Measurements from ENCODE around the gene ALOX15B.

ALOX15B gene

DNA sequence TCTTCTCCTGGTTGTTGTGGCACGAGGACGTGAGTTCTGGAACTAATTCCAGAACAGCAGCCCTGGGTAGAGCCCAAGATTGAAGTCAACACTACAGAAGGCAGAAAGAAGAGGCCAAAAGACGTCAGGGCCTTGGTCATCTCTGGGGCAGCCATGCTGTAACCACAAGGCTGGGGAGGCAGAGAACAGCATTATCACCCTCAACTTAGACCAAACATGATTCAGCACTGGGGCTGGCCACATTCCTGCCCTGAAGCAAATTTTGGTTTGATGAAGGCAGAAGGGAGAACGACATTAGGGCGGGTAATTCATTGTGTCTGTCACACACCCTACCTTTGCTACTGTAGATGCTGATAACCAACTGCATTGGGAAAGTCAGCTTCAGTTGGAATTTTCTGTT lies 9.7 kb upstream of the ALOX15B start:
- DNase-seq: no peak
- in situ Hi-C loops (cut with MboI; ENCODE audit: low pct_unique_long_range_greater_than_20kb, low sequenced_read_pairs): no loop called here

DNA sequence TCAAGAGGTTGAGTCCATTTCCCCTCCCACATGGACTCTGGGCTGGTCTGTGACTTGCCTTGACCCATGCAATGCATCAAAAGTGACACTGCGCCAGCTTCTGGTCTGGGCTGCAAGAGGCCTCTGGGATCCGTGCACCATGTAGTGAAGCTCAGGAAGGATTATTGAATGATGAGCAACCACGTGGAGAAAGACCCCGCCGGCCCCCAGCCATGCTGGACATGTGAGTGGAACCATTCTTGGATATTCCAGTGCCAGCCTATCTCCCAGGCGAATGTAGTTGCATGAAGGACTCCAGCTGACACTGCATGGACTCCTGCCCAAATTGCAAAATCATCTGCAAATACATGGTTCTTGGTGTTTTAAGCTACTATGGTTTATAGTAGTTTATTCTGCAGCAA lies 7.6 kb upstream of the ALOX15B start:
- in situ Hi-C loops (cut with MboI; ENCODE audit: low pct_unique_long_range_greater_than_20kb, low sequenced_read_pairs): no loop called here
- no peak for DNase-seq

DNA sequence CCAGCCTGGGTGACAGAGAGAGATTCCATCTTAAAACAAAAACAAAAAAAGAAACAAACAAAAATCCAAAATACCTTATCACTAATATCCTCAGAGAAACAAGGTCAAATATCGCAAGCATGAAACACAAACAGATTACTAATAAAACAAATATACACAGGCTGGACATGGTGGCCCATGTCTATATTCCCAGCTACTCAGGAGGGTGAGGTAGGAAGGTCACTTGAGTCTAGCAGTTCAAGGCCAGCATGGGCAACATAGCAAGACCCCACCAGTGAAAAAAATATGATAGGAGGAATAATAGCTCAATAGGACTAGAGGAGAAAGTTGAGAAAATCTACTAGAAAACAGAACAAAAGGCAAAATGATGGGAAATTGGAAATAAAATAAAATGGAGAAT lies 6.9 kb upstream of the ALOX15B start:
- in situ Hi-C loops (cut with MboI; ENCODE audit: low pct_unique_long_range_greater_than_20kb, low sequenced_read_pairs): no loop called here
- DNase-seq: no peak

DNA sequence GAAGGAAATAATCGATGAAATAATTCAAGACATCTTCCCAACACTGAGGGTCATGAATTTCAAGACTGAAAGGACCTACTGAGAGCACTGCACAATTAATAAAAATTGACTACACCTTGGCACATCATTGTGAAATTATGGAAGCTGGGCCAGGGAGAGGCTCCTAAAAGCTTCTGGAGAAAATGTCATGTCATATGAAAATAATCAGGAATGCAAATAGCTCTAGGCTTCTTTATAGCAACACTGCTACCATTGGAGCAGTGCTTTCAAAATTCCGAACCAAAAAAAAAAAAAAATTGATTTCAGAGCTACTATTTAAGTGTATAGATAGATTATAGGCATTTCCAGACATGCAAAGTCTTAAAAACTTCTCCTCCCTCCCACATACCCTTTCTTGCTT lies 6.4 kb upstream of the ALOX15B start:
- no peak for DNase-seq
- in situ Hi-C loops (cut with MboI; ENCODE audit: low pct_unique_long_range_greater_than_20kb, low sequenced_read_pairs): no loop called here

GRCh38 chr17:8039611-8040168 lies 831 bp downstream of the ALOX15B start:
- no peak for DNase-seq
- in situ Hi-C loops (cut with MboI; ENCODE audit: low pct_unique_long_range_greater_than_20kb, low sequenced_read_pairs): no loop called here

- DNase-seq: peak; percentile 73
- in situ Hi-C loops (cut with MboI; ENCODE audit: low pct_unique_long_range_greater_than_20kb, low sequenced_read_pairs): no loop called here
Measured at GRCh38 chr17:8041249-8041928, 2.5 kb downstream of the ALOX15B start.

DNA sequence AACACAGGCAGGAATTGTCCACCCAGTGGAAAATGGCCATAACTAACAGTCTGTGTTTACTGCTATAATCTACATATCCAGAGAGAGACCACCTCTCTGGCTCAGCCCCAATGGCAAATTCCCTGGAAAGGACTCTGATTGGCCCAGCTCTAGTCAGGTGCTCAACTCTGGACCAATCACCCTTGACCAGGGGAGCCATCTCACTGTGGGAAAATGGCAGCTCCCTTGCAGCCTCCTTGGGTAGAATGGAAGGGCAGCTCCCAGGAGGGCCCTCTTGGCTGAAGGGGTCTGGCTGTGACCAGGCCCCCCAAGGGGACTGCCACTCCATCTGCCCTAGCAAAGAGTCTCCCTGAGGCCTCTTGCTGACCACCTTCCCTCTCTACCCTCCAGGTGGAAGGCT lies 3.1 kb downstream of the ALOX15B start:
- no peak for DNase-seq
- in situ Hi-C loops (cut with MboI; ENCODE audit: low pct_unique_long_range_greater_than_20kb, low sequenced_read_pairs): no loop called here

DNA sequence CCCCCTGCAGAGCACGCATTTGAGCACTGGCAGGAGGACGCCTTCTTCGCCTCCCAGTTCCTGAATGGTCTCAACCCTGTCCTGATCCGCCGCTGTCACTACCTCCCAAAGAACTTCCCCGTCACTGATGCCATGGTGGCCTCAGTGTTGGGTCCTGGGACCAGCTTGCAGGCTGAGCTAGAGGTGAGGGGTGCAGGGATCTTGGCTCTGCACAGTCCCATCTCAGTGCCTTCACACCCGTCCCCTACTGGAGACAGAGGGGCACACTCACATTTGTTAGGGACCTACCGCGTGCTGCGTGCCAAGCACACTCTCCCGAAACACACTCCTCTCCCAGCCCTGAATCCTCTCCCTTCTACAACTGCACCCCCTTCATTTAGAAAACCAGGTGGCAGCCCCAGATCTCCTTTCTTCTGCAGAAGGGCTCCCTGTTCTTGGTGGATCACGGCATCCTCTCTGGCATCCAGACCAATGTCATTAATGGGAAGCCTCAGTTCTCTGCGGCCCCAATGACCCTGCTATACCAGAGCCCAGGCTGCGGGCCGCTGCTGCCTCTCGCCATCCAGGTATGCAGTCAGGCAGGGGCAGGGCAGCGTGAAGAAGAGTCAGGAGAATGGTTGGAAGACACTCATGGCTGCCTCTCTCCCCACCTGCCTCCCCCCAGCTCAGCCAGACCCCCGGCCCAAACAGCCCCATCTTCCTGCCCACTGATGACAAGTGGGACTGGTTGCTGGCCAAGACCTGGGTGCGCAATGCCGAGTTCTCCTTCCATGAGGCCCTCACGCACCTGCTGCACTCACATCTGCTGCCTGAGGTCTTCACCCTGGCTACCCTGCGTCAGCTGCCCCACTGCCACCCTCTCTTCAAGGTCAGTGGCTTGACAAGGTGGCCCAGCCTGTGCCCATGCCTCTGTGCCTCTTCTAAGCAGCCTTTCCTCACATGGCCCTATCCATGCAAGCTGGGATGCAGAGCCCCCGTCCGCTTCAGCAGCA lies 6.3 kb downstream of the ALOX15B start:
- in situ Hi-C loops (cut with MboI; ENCODE audit: low pct_unique_long_range_greater_than_20kb, low sequenced_read_pairs): no loop called here
- no peak for DNase-seq

DNA sequence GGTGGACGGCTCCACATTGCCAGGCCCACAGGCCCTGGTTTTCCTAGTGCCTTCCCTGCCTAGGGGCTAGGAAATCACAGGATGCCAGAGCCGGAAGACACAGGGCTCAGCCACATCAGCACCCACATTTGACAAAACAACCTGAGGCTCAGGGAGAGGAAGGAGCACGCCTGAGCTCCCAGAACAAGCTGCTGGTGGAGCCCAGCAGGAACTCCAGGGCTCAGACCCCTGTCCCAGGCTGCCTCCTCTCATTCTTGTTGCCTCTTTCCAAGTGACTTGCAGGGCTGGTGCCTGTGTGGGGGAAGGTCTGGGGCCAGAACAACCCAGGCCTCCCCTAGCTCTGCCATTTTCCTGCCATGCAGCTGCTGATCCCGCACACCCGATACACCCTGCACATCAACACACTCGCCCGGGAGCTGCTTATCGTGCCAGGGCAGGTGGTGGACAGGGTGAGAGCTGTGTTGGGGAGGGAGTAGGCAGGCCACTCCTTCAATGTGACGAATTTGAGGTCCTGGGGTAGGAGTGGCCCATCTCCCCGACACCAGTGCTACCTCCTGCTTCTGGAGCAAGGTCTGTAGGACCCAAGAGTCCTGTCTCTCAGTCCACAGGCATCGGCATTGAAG lies 7.6 kb downstream of the ALOX15B start:
- in situ Hi-C loops (cut with MboI; ENCODE audit: low pct_unique_long_range_greater_than_20kb, low sequenced_read_pairs): no loop called here
- no peak for DNase-seq

GRCh38 chr17:8046929-8047768 lies 8.3 kb downstream of the ALOX15B start:
- in situ Hi-C loops (cut with MboI; ENCODE audit: low pct_unique_long_range_greater_than_20kb, low sequenced_read_pairs): no loop called here

DNA sequence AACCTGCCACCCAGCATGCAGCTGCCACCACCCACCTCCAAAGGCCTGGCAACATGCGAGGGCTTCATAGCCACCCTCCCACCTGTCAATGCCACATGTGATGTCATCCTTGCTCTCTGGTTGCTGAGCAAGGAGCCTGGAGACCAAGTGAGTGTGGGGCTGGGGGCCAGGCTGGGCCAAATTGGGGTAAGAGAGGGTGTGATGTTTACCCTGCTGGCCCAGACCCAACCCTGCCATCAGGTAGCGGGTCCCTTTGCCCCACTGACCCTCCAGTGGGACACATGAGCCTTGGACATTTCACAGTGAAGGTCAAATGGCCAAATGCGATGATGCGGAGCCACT lies 8.9 kb downstream of the ALOX15B start:
- DNase-seq: no peak
- in situ Hi-C loops (cut with MboI; ENCODE audit: low pct_unique_long_range_greater_than_20kb, low sequenced_read_pairs): no loop called here

More at GRCh38 chr17:8046929-8047768, 8.3 kb downstream of the ALOX15B start:
- no peak for DNase-seq

DNA sequence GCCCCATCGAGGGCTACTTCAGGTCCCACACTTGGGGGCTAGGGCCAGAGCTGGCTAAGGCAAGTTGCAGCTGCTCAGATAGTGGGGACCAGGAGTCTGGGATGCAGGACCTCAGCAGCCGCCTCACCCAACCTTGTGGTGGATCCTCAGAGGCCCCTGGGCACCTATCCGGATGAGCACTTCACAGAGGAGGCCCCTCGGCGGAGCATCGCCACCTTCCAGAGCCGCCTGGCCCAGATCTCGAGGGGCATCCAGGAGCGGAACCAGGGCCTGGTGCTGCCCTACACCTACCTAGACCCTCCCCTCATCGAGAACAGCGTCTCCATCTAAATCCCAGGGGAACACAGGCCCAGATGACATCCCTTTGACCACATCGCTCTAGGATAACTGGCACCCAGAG lies 9.4 kb downstream of the ALOX15B start:
- no peak for DNase-seq
- in situ Hi-C loops (cut with MboI; ENCODE audit: low pct_unique_long_range_greater_than_20kb, low sequenced_read_pairs): no loop called here

GRCh38 chr17:8048736-8049135 lies 9.9 kb downstream of the ALOX15B start:
- in situ Hi-C loops (cut with MboI; ENCODE audit: low pct_unique_long_range_greater_than_20kb, low sequenced_read_pairs): no loop called here
- DNase-seq: no peak

DNA sequence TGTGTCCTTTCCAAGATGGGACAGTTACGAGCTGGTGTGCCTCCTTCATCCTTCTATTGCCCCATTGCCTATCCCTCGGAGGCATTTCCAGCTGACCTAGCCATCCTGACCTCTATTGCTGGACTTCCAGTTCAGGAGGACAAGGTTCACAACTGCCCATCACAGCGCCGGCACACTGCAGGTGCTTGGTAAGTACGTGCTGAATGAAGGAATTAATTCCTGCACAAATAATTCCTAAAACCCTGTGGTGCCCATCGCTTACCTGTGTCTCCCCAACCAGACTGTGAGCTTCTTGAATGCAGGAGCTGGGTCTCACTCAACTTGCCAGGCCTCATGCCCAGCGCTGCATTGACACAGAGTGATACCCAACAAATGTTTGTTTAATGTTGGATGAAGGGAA lies 13.0 kb downstream of the ALOX15B start:
- no peak for DNase-seq
- in situ Hi-C loops (cut with MboI; ENCODE audit: low pct_unique_long_range_greater_than_20kb, low sequenced_read_pairs): no loop called here

DNA sequence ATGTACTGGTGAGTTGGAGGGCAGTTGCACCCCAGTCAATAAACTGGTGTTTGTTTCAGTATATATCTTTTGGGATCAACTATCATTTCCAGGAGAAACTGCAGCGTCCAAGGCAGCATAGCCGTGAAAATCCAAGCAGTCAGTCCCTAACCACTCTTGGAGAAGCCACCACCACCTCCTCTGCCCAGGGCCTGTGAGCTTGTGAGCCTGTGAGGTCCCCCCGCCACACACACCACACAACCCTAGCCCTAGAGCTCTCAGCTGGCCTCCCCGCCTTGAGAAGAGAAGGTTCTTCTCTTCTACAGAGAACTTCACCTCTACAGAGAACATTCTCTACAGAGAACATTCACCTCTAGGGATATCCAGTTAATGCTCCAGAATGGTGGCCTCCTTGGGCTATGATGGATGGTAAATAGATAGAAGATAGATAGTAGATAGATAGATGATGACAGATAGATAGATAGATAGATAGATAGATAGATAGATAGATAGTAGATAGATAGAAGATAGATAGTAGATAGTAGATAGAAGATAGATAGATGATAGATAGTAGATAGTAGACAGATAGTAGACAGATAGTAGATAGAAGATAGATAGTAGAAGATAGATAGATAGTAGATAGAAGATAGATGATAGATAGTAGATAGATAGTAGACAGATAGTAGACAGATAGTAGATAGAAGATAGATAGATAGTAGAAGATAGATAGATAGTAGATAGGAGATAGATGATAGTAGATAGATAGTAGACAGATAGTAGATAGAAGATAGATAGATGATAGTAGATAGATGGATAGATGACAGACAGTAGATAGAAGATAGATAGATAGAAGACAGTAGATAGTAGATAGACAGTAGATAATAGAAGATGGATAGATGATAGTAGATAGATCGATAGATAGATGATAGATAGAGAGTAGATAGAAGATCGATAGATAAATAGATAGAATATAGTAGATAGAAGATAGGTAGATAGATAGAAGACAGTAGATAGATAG lies 13.7 kb downstream of the ALOX15B start:
- no peak for DNase-seq
- in situ Hi-C loops (cut with MboI; ENCODE audit: low pct_unique_long_range_greater_than_20kb, low sequenced_read_pairs): no loop called here

DNA sequence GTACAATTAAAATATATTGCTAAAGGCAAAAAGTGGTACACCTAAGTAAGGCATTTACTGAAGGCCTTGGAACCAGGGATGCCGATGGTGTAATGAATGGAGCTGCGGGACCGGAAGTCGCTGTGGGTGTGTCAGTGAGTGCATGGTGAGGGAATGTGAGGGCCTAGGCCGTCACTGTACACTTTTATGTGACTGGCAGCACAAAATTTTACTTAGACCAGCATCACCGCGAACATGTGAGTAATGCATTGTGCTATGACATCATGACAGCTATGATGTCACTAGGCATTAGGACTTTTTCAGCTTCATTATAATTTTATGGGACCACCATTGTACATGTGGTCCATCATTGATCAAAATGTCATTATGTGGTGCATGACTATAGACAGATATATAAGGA lies 14.7 kb downstream of the ALOX15B start:
- in situ Hi-C loops (cut with MboI; ENCODE audit: low pct_unique_long_range_greater_than_20kb, low sequenced_read_pairs): no loop called here
- no peak for DNase-seq

- no peak for DNase-seq
- in situ Hi-C loops (cut with MboI; ENCODE audit: low pct_unique_long_range_greater_than_20kb, low sequenced_read_pairs): no loop called here
Measured at GRCh38 chr17:8055851-8056231, 17.0 kb downstream of the ALOX15B start.
